Mucosa of gallbladder (tissue), 1 donor: ENCODE data around the gene GREB1L. TPM values are rescaled to one million over a fixed set of nuclear protein-coding genes. Genes with fewer than 3 reads are reported as not detected.

Experiments
- DNase-seq: peaks from one replicate; pipeline ENCODE4 v3.0.0-alpha.2; 2020; ENCODE audit warnings: low spot score
- total RNA-seq: library from RNA; stranded (reverse); gene quantifications from one replicate; pipeline ENCODE4 v1.2.1, GENCODE V29; 2021
- donor health status: DM: no; HTN: no; CAD: no.

GREB1L gene
- total RNA-seq, 1 donor from 2014 or later = 0.40 TPM

GRCh38 chr18:21559195-21559594, 317.2 kb downstream of the GREB1L start:
- no peak for DNase-seq

- no peak for DNase-seq
These were observed 329.7 kb downstream of the GREB1L start for GRCh38 chr18:21571772-21572171.

Other genes with a start within 250 kb of the GREB1L start
- gene ROCK1, start 130.4 kb upstream of the GREB1L start, total RNA-seq = 50.2 TPM